Activated CD4-positive, alpha-beta T cell treated with anti-CD3 and anti-CD28 coated beads for 24 hours (primary cell): ENCODE measurements around the gene KRT86.
A peak's percentile ranks its signal among the peaks of the same experiment; 100 is the strongest.

Source experiments
- DNase-seq, 2 donors: peaks; one replicate each; pipeline ENCODE4 v3.0.0-alpha.2; 2020; ENCODE audit warnings: low read depth in 2 of 2

Gene KRT86

DNA sequence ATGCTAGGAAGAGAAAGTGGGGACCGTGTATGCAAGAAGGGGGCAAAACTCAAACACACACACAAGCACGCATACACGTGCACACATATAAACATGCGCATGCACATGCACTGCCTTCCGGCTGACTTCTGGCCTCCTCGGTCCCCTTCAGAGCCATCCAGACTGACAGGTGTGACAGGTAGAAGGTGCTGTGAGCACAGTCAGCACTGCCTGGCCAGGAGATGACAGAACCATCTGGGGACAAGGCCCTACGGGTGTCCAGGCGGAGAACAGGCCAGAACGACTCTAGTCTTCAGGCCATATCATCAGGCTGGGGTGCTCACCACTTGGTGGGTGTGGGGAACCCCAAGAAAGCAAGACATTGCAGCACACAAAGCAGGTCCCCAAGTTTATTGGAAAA, 39.5 kb downstream of the KRT86 start:
- DNase-seq = no peak

GRCh38 chr12:52314511-52314910, 40.1 kb downstream of the KRT86 start:
- DNase-seq = no peak

GRCh38 chr12:52315721-52316120, 41.3 kb downstream of the KRT86 start:
- peak in 1 of 2 donors; percentile 18 for DNase-seq

- no peak for DNase-seq
Measured at GRCh38 chr12:52316290-52316689, 41.8 kb downstream of the KRT86 start.

GRCh38 chr12:52316701-52317100, 42.3 kb downstream of the KRT86 start:
- DNase-seq = no peak

GRCh38 chr12:52317468-52318052, 43.1 kb downstream of the KRT86 start:
- no peak for DNase-seq

GRCh38 chr12:52318241-52318990, 44.0 kb downstream of the KRT86 start:
- DNase-seq = no peak

DNA sequence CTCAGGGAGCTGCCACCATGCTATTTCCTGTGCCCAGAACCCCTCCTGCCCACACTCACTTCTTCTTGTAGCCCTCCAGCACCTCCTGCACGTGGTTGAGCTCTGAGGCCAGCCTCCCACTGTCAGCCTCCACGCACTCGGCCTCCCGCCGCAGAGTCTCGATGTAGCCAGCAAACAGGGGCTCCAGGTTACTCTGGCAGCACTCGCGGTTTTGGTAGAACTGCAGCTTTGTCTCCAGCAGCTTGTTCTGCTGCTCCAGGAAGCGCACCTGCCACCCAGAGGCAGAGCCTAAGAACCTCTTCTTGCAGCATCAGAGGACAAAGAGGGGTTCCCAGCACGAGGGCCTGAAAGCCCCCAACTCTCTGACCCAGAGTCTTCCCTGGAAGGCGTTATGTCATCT, 44.7 kb downstream of the KRT86 start:
- no peak for DNase-seq

- DNase-seq = no peak
Measured at GRCh38 chr12:52320784-52321400, 46.4 kb downstream of the KRT86 start, which contains the start of gene KRT83. KRT83 (minus strand) TSS chr12:52321398; CDS start chr12:52321335, 63 bp downstream.

DNA sequence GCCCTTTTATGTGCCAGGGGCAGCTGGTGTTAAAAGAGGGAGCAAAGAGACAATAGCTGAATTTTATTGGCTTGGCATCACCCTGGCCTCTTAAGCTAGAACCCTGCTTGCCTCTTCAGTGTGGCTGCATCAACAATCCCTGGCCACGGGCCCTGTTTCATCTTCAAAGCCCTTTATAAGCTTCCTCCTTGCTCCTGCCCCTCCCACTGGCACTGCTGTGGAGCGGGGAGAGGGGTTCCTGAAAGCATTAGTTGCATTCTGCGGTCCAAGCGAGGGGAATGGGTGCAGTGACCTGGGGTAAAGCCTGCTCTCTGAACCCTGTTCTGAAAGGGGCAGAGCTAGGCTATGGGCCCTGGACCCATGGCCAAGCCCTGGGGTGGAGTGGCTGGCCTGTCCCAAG, 47.0 kb downstream of the KRT86 start:
- no peak for DNase-seq

DNA sequence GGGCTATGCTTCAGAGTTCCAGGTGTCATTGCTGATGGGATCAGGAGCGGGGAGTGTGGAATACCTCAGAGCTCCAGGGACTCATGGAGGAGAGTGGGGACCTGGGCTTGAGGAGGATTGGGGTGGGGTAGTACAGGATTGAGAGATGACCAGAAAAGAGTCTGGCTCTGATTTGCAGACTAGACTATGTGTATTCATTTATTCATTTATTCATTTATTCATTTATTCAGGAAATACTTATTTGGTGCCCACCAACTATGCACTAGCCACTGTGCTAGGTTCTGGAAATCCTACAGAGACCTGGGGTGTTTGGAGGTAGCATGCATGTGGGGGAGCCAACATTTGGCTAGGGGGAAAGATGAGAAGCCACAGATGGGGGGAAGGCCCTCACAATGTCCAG, 47.6 kb downstream of the KRT86 start:
- no peak for DNase-seq

GRCh38 chr12:52323001-52323400, 48.6 kb downstream of the KRT86 start:
- DNase-seq = no peak

GRCh38 chr12:52323416-52324152, 49.1 kb downstream of the KRT86 start:
- DNase-seq = no peak

DNA sequence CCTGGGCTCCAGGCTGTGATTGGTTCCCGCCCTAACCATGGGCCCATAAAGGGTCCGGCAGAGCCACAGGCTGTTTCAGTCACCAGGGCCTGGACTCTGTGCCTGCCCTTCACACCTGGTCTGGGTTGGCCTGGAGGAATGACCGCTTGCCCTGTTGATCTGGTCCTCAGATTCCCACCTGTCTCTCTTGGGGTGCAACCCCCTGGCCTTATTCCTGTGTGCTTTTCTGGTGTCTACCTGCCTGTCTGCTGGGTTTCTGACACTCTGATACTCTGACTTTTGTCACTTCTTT, 49.7 kb downstream of the KRT86 start:
- no peak for DNase-seq

- peak; percentile 60 to 63 for DNase-seq
Measured at GRCh38 chr12:52327052-52327829, 52.8 kb downstream of the KRT86 start.

DNA sequence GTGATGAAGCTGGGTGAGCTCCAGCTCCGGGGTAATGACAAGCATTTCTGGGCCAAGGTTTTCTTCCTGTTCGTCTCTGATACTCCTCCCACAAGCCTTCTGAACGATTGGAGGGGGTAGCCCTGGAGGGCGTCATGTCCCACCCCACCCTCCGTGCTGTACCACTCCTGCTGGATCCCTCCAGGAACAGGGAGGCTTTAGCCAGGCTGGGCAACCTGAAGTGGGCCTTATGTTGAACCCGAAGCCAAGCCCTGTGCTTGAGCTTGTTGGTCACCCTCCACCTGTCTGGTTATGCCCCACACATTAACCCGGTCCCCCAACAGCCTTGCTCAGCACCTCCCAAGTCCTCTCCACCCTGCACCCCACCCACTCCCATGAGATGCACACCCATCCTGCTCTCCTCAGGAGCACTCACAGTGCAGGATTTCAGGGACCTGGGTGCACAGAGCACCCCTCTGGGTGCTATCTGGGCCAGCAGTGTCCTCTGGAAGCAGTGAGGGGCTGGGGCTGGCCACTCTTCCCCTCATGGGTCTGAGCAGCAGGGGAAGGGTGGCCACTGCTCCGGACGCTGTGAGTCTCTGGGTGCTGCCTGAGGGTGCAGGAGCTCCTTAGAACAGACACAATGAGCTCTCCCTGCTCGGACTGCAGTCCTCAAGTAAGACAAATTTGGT, 53.5 kb downstream of the KRT86 start:
- DNase-seq = no peak

DNA sequence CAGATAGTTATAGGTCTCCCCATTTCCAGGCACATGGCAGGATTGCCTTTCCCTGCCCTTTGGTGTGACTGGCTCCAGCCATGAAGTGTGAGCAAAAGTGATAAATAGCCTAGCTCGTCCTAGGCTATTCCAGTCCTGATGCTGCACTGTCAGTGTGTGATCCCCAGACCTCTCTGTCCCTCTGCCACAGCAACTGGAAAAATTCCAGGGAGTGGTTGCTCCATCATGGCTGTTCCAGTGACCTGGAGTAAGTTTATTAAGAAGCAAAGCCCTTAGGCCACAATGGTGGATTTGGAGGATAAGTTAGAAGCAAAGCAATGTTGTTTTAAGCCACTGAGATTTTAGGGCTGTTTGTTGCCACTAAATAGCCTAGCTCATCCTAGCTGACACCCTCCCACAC, 56.6 kb downstream of the KRT86 start:
- no peak for DNase-seq

GRCh38 chr12:52331833-52332232, 57.4 kb downstream of the KRT86 start:
- no peak for DNase-seq

- DNase-seq = no peak
Measured at GRCh38 chr12:52332381-52332780, 57.9 kb downstream of the KRT86 start.

DNA sequence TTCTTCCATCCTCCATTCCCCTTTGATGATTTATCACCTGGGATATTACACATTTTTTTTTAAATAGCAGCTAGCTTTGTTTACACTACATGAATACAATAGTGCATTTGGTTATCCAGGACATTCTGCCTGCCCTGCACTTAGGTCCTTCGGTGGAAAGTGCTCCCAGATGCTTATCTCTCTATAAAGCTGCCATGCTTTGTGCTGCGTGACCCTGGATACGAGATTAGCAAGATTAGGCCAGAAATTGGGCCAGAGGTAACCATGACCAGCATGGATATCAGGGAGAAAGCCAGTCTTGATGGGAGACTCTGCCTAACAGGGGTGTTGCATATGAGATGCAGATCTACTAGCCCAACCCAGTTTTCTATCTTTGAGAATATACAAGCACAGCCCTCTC, 58.9 kb downstream of the KRT86 start:
- DNase-seq = no peak

GRCh38 chr12:52334185-52334584, 59.7 kb downstream of the KRT86 start:
- DNase-seq = no peak
